Progenitor cell of endocrine pancreas (in vitro differentiated cells): ENCODE results near the gene CEP89. TPM values are rescaled to one million over a fixed set of nuclear protein-coding genes. Genes with fewer than 3 reads are reported as not detected.

Experiments used
- DNase-seq: peaks from one replicate; pipeline ENCODE4 v3.0.0; 2021; ENCODE audit warnings: low spot score; ENCODE audit not compliant: unreplicated experiment
- H3K27ac Mint-ChIP-seq: 2 replicates; pipeline ENCODE4 v1.8.0; 2021; ENCODE audit warnings: mild to moderate bottlenecking, moderate library complexity, mixed read lengths
- H3K27me3 Mint-ChIP-seq: 2 replicates; pipeline ENCODE4 v1.8.0; 2021; ENCODE audit warnings: mixed read lengths
- H3K36me3 Mint-ChIP-seq: 2 replicates; pipeline ENCODE4 v1.8.0; 2022; ENCODE audit warnings: mixed read lengths; ENCODE audit not compliant: insufficient read depth
- H3K4me1 Mint-ChIP-seq: 2 replicates; pipeline ENCODE4 v1.8.0; 2021; ENCODE audit warnings: low read depth, mixed read lengths
- H3K4me3 Mint-ChIP-seq: 2 replicates; pipeline ENCODE4 v1.8.0; 2021; ENCODE audit warnings: low read depth, mild to moderate bottlenecking, moderate library complexity, mixed read lengths
- H3K9me3 Mint-ChIP-seq: 2 replicates; pipeline ENCODE4 v1.8.0; 2021; ENCODE audit warnings: low read depth, mixed read lengths
- total RNA-seq: library from RNA; stranded (reverse); gene quantifications from 2 replicates; pipeline ENCODE4 v1.2.1, GENCODE V29; 2021
- TF ChIP-seq, protein P1 (sequence below): fragments of 200-600 bp; sonication (generic); IDR thresholded peaks from one replicate; pipeline ENCODE4 v1.5.0; 2021; ENCODE audit warnings: antibody characterized with exemption, mild to moderate bottlenecking; ENCODE audit not compliant: unreplicated experiment

CEP89 gene
- total RNA-seq, 1 donor from 2014 or later: 47.3 TPM

DNA sequence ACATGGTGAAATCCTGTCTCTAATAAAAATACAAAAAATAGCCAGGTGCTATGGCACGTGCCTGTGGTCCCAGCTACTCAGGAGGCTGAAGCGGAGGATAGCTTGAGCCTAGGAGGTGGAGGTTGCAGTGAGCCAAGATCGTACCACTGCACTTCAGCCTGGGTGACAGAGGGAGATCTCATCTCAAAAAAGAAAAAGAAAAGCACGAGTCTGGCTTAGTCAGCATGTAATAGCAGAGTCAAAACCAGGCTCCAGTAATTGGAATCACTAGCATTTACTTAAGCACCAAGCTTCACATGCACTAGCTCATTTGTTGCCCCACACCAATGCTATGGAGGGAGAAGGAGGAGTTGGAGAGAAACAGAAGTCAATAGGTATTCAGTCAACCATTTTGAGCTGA is 60.3 kb downstream of the CEP89 start:
- Mint-ChIP-seq H3K36me3 (peaks cover 20% of the 10 kb centered on the region), H3K27me3 (no peaks in the 10 kb centered on the region), H3K9me3 (peaks cover under 1% of the 10 kb centered on the region), H3K4me1 (no peaks in the 10 kb centered on the region), H3K27ac (no peak overlapping the region), H3K4me3 (no peak overlapping the region)
- no peak for DNase-seq
- TF ChIP-seq, protein P1, sequence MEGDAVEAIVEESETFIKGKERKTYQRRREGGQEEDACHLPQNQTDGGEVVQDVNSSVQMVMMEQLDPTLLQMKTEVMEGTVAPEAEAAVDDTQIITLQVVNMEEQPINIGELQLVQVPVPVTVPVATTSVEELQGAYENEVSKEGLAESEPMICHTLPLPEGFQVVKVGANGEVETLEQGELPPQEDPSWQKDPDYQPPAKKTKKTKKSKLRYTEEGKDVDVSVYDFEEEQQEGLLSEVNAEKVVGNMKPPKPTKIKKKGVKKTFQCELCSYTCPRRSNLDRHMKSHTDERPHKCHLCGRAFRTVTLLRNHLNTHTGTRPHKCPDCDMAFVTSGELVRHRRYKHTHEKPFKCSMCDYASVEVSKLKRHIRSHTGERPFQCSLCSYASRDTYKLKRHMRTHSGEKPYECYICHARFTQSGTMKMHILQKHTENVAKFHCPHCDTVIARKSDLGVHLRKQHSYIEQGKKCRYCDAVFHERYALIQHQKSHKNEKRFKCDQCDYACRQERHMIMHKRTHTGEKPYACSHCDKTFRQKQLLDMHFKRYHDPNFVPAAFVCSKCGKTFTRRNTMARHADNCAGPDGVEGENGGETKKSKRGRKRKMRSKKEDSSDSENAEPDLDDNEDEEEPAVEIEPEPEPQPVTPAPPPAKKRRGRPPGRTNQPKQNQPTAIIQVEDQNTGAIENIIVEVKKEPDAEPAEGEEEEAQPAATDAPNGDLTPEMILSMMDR: no peak

DNA sequence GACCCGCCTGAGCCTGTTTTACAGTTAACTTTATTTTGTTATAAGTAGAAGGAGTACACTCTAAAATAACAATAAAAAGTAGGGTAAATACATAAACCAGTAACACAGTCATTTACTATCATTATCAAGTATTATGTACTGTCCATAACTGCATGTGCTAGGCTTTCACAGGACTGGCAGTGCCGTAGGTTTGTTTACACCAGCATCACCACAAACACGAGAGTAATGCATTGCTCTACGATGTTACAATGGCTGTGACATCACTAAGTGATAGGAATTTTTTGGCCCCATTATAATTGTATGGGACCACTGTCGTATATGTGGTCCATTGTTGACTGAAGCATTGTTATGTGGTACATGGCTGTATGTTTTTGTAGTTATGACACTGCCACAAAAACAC is 60.9 kb downstream of the CEP89 start:
- Mint-ChIP-seq H3K9me3 (peaks cover 6% of the 10 kb centered on the region), H3K4me3 (no peak overlapping the region), H3K4me1 (no peaks in the 10 kb centered on the region), H3K36me3 (peaks cover 24% of the 10 kb centered on the region), H3K27me3 (no peaks in the 10 kb centered on the region), H3K27ac (no peak overlapping the region)
- TF ChIP-seq, protein P1: no peak
- no peak for DNase-seq

DNA sequence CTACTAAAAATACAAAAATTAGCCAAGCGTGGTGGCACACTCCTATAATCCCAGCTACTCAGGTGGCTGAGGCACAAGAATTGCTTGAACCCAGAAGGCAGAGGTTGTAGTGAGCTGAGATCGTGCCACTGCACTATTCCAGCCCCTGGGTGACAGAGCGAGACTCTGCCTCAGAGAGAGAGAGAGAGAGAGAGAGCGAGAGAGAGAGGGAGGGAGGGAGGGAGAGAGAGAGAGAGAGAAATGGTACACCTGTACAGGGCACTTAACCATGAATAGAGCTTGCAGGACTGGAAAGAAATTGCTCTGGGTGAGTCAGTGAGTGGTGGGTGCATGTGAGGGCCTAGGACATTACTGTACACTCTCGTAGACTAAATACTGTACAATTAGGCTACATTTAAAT is 61.7 kb downstream of the CEP89 start:
- Mint-ChIP-seq H3K4me1 (no peaks in the 10 kb centered on the region), H3K27me3 (no peaks in the 10 kb centered on the region), H3K36me3 (peaks cover 30% of the 10 kb centered on the region), H3K27ac (no peak overlapping the region), H3K9me3 (peaks cover 11% of the 10 kb centered on the region), H3K4me3 (no peak overlapping the region)
- DNase-seq: no peak
- TF ChIP-seq, protein P1: no peak

DNA sequence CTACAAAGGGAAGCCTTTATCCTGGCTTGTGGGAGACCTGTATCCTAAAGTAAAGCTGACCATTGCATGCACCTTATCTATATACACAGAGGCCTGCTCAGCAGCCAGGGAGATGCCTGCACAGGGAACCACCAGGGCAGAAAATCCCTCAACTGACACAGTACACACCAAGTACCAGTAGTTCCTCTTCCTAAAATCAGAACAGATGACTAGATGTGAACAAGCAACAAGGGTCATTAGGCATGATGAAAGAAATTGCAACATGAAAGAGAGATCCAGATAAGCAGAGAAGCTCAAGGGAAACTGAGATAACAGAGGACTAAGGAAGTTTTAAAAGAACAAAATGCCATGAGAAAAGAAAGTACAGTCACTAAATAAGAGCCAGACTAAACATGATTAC is 62.5 kb downstream of the CEP89 start:
- H3K4me1 Mint-ChIP-seq: no peaks in the 10 kb centered on the region
- peaks cover 30% of the 10 kb centered on the region for H3K36me3 Mint-ChIP-seq

DNA sequence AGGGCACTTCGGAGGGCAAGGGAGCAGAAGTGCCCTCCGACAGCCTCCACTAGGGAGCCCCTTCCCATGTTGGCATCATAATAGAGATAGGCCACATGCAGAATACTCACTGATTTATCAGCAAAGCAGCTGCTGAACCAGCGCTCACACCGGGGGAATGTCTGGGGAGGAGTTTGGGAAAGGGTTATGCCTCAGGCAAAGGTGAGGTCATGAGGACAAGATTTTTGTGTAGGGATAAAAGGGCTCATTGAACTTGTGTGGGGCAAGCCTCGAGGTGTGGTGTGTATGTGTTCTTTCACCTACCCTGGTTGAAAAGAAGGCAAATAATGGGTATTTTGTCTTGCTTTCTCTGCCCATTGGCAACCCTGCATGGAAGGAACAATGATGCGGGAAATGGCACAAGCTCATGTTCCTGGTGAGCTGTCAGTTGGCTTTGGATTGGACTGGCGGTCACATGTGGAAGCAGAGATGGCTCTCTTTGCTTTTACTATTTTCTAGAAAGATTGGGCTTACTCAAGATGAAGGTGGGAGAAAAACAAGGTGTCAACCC is 63.0 kb downstream of the CEP89 start:
- DNase-seq: no peak
- TF ChIP-seq, protein P1: no peak
- H3K27me3 Mint-ChIP-seq: no peaks in the 10 kb centered on the region
- H3K27ac Mint-ChIP-seq: no peak overlapping the region
- peaks cover 31% of the 10 kb centered on the region for H3K36me3 Mint-ChIP-seq
- no peaks in the 10 kb centered on the region for H3K4me1 Mint-ChIP-seq
- H3K9me3 Mint-ChIP-seq: peaks cover 11% of the 10 kb centered on the region
- no peak overlapping the region for H3K4me3 Mint-ChIP-seq

More for the DNA sequence above, 62.5 kb downstream of the CEP89 start:
- Mint-ChIP-seq H3K27me3 (no peaks in the 10 kb centered on the region), H3K9me3 (peaks cover 11% of the 10 kb centered on the region), H3K4me3 (no peak overlapping the region), H3K27ac (no peak overlapping the region)
- DNase-seq: no peak
- TF ChIP-seq, protein P1: no peak
